Keratinocyte (primary cell): Measurements from ENCODE around the gene LYRM2. TPM values are rescaled to one million over a fixed set of nuclear protein-coding genes. Genes with fewer than 3 reads are reported as not detected.

Experiments
- DNase-seq: peaks from one replicate; pipeline ENCODE4 v3.0.0-alpha.2; 2011; ENCODE audit warnings: low read depth, missing footprints, low spot score
- FAIRE-seq: peaks from 2 replicates; lab custom pipeline; 2011; peaks lifted over from hg19 to GRCh38; lab: Jason Lieb, UNC
- H2AFZ ChIP-seq: 2 replicates; pipeline ENCODE4 v1.6.0; 2012; ENCODE audit warnings: low read length, control low read depth, inconsistent platforms; ENCODE audit not compliant: control insufficient read depth
- H3K27ac ChIP-seq: 2 replicates; pipeline ENCODE4 v1.5.1; 2011; ENCODE audit warnings: low read length; ENCODE audit not compliant: control insufficient read depth, insufficient read depth
- H3K27me3 ChIP-seq: 3 replicates; pipeline ENCODE4 v1.6.0; 2011; ENCODE audit warnings: low read length; ENCODE audit not compliant: control insufficient read depth, insufficient read depth; ENCODE audit errors: extremely low read depth
- H3K36me3 ChIP-seq, 2 experiments: 2 replicates in 1 of 2; 3 replicates in 1 of 2; pipeline ENCODE4 v1.5.1; 2011; ENCODE audit warnings: low read length in 2 of 2, mild to moderate bottlenecking in 1 of 2; ENCODE audit not compliant: control insufficient read depth in 2 of 2, insufficient read depth in 2 of 2; ENCODE audit errors: extremely low read depth in 1 of 2
- H3K4me1 ChIP-seq: 3 replicates; pipeline ENCODE4 v1.5.1; 2011; ENCODE audit warnings: low read length; ENCODE audit not compliant: control insufficient read depth, insufficient read depth; ENCODE audit errors: extremely low read depth
- H3K4me2 ChIP-seq: 3 replicates; pipeline ENCODE4 v1.6.0; 2011; ENCODE audit warnings: low read depth, low read length; ENCODE audit not compliant: control insufficient read depth, insufficient read depth; ENCODE audit errors: extremely low read depth
- H3K4me3 ChIP-seq, 3 experiments: fragments of 200-600 bp in 1 of 3; sonication (generic) in 1 of 3; 2 replicates in 2 of 3; 3 replicates in 1 of 3; pipeline ENCODE4 v1.5.1; 2011 to 2016; ENCODE audit warnings: low read length in 3 of 3, mild to moderate bottlenecking in 3 of 3, control low read depth in 2 of 3, inconsistent platforms in 1 of 3, low read depth in 1 of 3, mixed read lengths in 1 of 3, mixed run types in 1 of 3, moderate library complexity in 1 of 3; ENCODE audit not compliant: control insufficient read depth in 2 of 3, insufficient read depth in 2 of 3; ENCODE audit errors: extremely low read depth in 1 of 3
- H3K79me2 ChIP-seq: 2 replicates; pipeline ENCODE4 v1.6.0; 2012; ENCODE audit warnings: low read length; ENCODE audit not compliant: control insufficient read depth, insufficient read depth
- H3K9ac ChIP-seq: 3 replicates; pipeline ENCODE4 v1.6.0; 2011; ENCODE audit warnings: low read length; ENCODE audit not compliant: control insufficient read depth, insufficient read depth; ENCODE audit errors: extremely low read depth
- H3K9me1 ChIP-seq: 3 replicates; pipeline ENCODE4 v1.6.0; 2011; ENCODE audit warnings: low read length; ENCODE audit not compliant: control insufficient read depth, insufficient read depth; ENCODE audit errors: extremely low read depth
- H3K9me3 ChIP-seq: 2 replicates; pipeline ENCODE4 v1.5.1; 2012; ENCODE audit warnings: low read depth, low read length; ENCODE audit not compliant: control insufficient read depth
- H4K20me1 ChIP-seq: 3 replicates; pipeline ENCODE4 v1.6.0; 2011; ENCODE audit warnings: low read length; ENCODE audit not compliant: control insufficient read depth, insufficient read depth; ENCODE audit errors: extremely low read depth
- EZH2 ChIP-seq: IDR thresholded peaks from one replicate; pipeline ENCODE4 v1.6.1; 2012; ENCODE audit warnings: inconsistent platforms, mild to moderate bottlenecking, low read length, moderate library complexity
- dilution Hi-C: fragments of 300-500 bp; cut with MboI; formaldehyde crosslinking; loops from one replicate; pipeline ENCODE4 v1.7.0; 2020; ENCODE audit warnings: low sequenced_read_pairs; ENCODE audit not compliant: extremely low pct_ligation_motif_present
- polyA plus RNA-seq, 5 experiments: library from polyadenylated mRNA; depleted of rRNA in 3 of 5; stranded (reverse) in 3 of 5; stranded (forward) in 1 of 5; unstranded in 1 of 5; fragments of >200 nt; gene quantifications; 1 replicate in 1 of 5; 2 replicates in 3 of 5; 3 replicates in 1 of 5; pipeline versions ENCODE4 v1.2.1 to v1.2.3, GENCODE V29; 2011 to 2012; ENCODE audit warnings: missing spikeins in 2 of 5, low read depth in 1 of 5, low replicate concordance in 1 of 5
- TF ChIP-seq, protein P1 (sequence below), 3 experiments: IDR thresholded peaks in 1 of 3; conservative IDR thresholded peaks in 1 of 3; optimal IDR thresholded peaks in 1 of 3; 2 replicates in 2 of 3; 3 replicates in 1 of 3; pipeline versions ENCODE3 to v1.5.1; 2011; ENCODE audit warnings: low read length in 3 of 3, mild to moderate bottlenecking in 3 of 3, moderate library complexity in 2 of 3, control low read depth in 1 of 3, inconsistent platforms in 1 of 3; ENCODE audit not compliant: insufficient read depth in 2 of 3; ENCODE audit errors: extremely low read depth in 1 of 3

Gene LYRM2
- polyA plus RNA-seq, 1 donor (not counting 4 experiments of a cell fraction or from before 2014, with no cell fraction given): 43.0 TPM

DNA sequence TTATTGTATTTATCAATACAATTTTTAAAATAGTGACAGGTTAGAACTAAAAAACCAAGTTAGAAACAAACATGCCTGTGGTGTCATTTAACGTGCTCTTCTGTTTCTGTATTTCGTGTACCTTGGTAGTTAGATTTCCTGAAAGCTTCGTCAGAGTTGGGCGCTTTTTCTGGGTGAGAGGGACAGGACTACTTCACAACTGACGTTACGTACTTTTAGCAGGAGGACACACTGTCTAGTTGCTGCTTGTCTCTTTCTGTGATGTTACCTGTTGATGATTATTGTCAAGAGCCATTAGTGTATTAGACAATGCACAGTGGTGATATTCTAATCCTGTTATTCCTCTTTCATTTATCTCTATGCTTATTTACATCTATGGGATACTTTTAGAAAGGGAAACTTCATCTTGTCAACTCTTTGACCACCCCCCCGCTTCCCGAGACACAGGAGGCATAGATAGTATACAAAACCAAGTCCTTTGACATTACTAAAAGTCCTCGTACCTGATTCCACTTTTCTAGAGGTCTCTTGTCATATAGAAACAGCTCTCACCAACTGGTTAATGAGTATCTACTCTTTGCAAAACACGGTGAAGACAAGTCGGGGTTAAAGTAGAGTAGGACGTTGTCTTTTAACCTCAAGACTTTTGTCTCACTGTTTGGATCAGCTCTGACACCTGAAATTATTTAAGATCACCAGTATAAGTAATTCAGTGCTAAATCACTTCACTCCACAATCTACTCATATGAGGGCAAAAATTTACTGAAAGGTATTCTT lies 96.3 kb downstream of the LYRM2 start:
- Histone ChIP-seq H3K4me1 (no peaks in the 10 kb centered on the region), H3K9ac (no peak overlapping the region), H3K36me3 (no peaks in the 10 kb centered on the region), H4K20me1 (no peaks in the 10 kb centered on the region), H3K79me2 (no peaks in the 10 kb centered on the region), H3K4me2 (no peak overlapping the region), H2AFZ (no peak overlapping the region), H3K27me3 (no peaks in the 10 kb centered on the region), H3K9me1 (no peaks in the 10 kb centered on the region), H3K4me3 (no peak overlapping the region), H3K9me3 (no peaks in the 10 kb centered on the region), H3K27ac (no peak overlapping the region)
- dilution Hi-C loops: no loop called here
- FAIRE-seq (no peak), DNase-seq (no peak)
- no peak for TF ChIP-seq EZH2
- TF ChIP-seq, protein P1, sequence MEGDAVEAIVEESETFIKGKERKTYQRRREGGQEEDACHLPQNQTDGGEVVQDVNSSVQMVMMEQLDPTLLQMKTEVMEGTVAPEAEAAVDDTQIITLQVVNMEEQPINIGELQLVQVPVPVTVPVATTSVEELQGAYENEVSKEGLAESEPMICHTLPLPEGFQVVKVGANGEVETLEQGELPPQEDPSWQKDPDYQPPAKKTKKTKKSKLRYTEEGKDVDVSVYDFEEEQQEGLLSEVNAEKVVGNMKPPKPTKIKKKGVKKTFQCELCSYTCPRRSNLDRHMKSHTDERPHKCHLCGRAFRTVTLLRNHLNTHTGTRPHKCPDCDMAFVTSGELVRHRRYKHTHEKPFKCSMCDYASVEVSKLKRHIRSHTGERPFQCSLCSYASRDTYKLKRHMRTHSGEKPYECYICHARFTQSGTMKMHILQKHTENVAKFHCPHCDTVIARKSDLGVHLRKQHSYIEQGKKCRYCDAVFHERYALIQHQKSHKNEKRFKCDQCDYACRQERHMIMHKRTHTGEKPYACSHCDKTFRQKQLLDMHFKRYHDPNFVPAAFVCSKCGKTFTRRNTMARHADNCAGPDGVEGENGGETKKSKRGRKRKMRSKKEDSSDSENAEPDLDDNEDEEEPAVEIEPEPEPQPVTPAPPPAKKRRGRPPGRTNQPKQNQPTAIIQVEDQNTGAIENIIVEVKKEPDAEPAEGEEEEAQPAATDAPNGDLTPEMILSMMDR (optimal IDR thresholded peaks at IDR 0.05 in 1 of 3, IDR thresholded peaks at IDR 0.05 in 1 of 3, conservative IDR thresholded peaks at IDR 0.05 in 1 of 3; ENCODE audit: extremely low read depth in 1 of 3, insufficient read depth in 2 of 3, low read length in 3 of 3): no peak

DNA sequence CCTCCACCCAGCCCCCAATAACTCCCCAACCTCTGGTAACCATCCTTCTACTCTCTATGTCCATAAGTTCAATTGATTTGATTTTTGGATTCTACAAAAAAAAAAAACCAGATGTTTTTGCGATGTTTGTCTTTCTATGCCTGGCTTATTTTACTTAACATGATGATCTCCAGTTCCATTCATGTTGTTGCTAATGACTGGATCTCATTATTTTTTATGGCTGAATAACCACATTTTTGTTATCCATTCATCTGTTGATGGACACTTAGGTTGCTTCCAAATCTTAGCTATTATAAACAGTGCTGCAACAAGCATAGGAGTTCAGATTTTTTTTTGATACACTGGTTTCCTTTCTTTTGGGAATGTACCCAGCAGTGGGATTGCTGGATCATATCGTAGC lies 98.8 kb downstream of the LYRM2 start:
- Histone ChIP-seq H3K9ac (no peak overlapping the region), H3K36me3 (no peaks in the 10 kb centered on the region), H3K27me3 (no peaks in the 10 kb centered on the region), H3K79me2 (no peaks in the 10 kb centered on the region), H3K9me1 (no peaks in the 10 kb centered on the region), H3K9me3 (no peaks in the 10 kb centered on the region), H3K4me2 (no peak overlapping the region), H3K4me3 (no peak overlapping the region), H3K27ac (no peak overlapping the region), H4K20me1 (no peaks in the 10 kb centered on the region), H3K4me1 (no peaks in the 10 kb centered on the region), H2AFZ (no peak overlapping the region)
- FAIRE-seq (no peak), DNase-seq (no peak)
- TF ChIP-seq, protein P1 (optimal IDR thresholded peaks at IDR 0.05 in 1 of 3, IDR thresholded peaks at IDR 0.05 in 1 of 3, conservative IDR thresholded peaks at IDR 0.05 in 1 of 3; ENCODE audit: extremely low read depth in 1 of 3, insufficient read depth in 2 of 3, low read length in 3 of 3): no peak
- TF ChIP-seq EZH2: no peak
- dilution Hi-C loops: no loop called here
